ENCODE data around the gene PIP4P1.
A peak's percentile ranks its signal among the peaks of the same experiment; 100 is the strongest.

PIP4P1 gene

DNA sequence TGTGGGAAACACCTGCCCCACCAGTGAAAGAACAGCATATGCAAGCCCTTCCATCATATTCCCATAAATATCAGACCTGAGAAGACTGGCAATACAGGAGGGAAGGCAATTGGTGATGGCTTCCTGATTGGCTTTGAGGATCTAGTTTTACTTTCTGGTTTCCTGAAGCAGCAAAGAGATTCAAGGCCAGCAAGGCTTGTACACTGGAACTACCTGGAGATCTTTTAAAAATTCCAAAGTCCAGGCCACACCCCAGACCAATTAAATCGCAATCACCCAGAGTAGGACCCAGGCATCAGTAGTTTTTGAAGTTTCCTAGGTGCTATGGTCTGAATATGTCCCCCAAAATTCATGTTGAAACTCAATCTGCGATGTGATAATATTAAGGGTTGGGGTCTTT, 45.0 kb downstream of the PIP4P1 start:
- no peak for TF ChIP-seq GABPA (IDR thresholded peaks at IDR 0.05; ENCODE audit: low read depth)
- TF ChIP-seq REST (IDR thresholded peaks at IDR 0.05; ENCODE audit: insufficient replicate concordance, low read depth) = no peak
- no peak for TF ChIP-seq POLR2AphosphoS5 (IDR thresholded peaks at IDR 0.05; ENCODE audit: low read depth)
- TF ChIP-seq SPI1 (IDR thresholded peaks at IDR 0.05; ENCODE audit: borderline replicate concordance, low read depth) = no peak
- TF ChIP-seq, protein P1, sequence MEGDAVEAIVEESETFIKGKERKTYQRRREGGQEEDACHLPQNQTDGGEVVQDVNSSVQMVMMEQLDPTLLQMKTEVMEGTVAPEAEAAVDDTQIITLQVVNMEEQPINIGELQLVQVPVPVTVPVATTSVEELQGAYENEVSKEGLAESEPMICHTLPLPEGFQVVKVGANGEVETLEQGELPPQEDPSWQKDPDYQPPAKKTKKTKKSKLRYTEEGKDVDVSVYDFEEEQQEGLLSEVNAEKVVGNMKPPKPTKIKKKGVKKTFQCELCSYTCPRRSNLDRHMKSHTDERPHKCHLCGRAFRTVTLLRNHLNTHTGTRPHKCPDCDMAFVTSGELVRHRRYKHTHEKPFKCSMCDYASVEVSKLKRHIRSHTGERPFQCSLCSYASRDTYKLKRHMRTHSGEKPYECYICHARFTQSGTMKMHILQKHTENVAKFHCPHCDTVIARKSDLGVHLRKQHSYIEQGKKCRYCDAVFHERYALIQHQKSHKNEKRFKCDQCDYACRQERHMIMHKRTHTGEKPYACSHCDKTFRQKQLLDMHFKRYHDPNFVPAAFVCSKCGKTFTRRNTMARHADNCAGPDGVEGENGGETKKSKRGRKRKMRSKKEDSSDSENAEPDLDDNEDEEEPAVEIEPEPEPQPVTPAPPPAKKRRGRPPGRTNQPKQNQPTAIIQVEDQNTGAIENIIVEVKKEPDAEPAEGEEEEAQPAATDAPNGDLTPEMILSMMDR (IDR thresholded peaks at IDR 0.05; ENCODE audit: insufficient read depth, low read length) = no peak
- Histone ChIP-seq H3K4me3 (replicated peaks; ENCODE audit: insufficient read depth, low read length) (no peak overlapping the region), H3K27me3 (ENCODE audit: insufficient read depth, poor library complexity, severe bottlenecking) (no peaks in the 10 kb centered on the region), H3K27ac (replicated peaks) (peak overlapping the region; percentile 11; the same call in 1 of the 2 replicates)
- DNase-seq (ENCODE audit: low read depth in 1 of 2, low spot score in 1 of 2) = no peak

- TF ChIP-seq GABPA (IDR thresholded peaks at IDR 0.05; ENCODE audit: low read depth) = no peak
- TF ChIP-seq, protein P1 (IDR thresholded peaks at IDR 0.05; ENCODE audit: insufficient read depth, low read length) = peak; percentile 42
- Histone ChIP-seq H3K4me3 (replicated peaks; ENCODE audit: insufficient read depth, low read length) (no peak overlapping the region), H3K27me3 (ENCODE audit: insufficient read depth, poor library complexity, severe bottlenecking) (no peaks in the 10 kb centered on the region), H3K27ac (replicated peaks) (peak overlapping the region; percentile 11; the same call in 1 of the 2 replicates)
- peak; percentile 46 to 70 for DNase-seq (ENCODE audit: low read depth in 1 of 2, low spot score in 1 of 2)
Observed at GRCh38 chr14:20415782-20416206, 45.4 kb downstream of the PIP4P1 start.

- DNase-seq (ENCODE audit: low read depth in 1 of 2, low spot score in 1 of 2) = peak in 1 of 2 experiments; percentile 27
- peak overlapping the region; percentile 64 for H3K27ac ChIP-seq (replicated peaks)
Observed at GRCh38 chr14:20413744-20414082, 47.5 kb downstream of the PIP4P1 start.

More at GRCh38 chr14:20413744-20414082, 47.5 kb downstream of the PIP4P1 start:
- TF ChIP-seq POLR2AphosphoS5 (IDR thresholded peaks at IDR 0.05; ENCODE audit: low read depth) (no peak), REST (IDR thresholded peaks at IDR 0.05; ENCODE audit: insufficient replicate concordance, low read depth) (no peak), GABPA (IDR thresholded peaks at IDR 0.05; ENCODE audit: low read depth) (no peak), SPI1 (IDR thresholded peaks at IDR 0.05; ENCODE audit: borderline replicate concordance, low read depth) (no peak)
- TF ChIP-seq, protein P1 (IDR thresholded peaks at IDR 0.05; ENCODE audit: insufficient read depth, low read length) = no peak
- peak overlapping the region; percentile 91 for H3K4me3 ChIP-seq (replicated peaks; ENCODE audit: insufficient read depth, low read length)
- H3K27me3 ChIP-seq (ENCODE audit: insufficient read depth, poor library complexity, severe bottlenecking) = no peaks in the 10 kb centered on the region

Measured in HL-60 (cell line).